Smooth muscle cell (in vitro differentiated cells): Measurements from ENCODE around the gene LDHAL6B. TPM values are rescaled to one million over a fixed set of nuclear protein-coding genes. Genes with fewer than 3 reads are reported as not detected.

Experiments
- DNase-seq: peaks from one replicate; lab custom pipeline; 2025; ENCODE audit not compliant: unreplicated experiment; lab: John Stamatoyannopoulos, UW
- H2AFZ ChIP-seq: fragments of 200-600 bp; sonication (generic); 2 replicates; pipeline ENCODE4 v1.6.0; 2016; ENCODE audit warnings: antibody characterized with exemption, low read depth, mild to moderate bottlenecking
- H3F3A ChIP-seq: fragments of 200-600 bp; sonication (generic); 2 replicates; pipeline ENCODE4 v1.6.0; 2017; ENCODE audit warnings: antibody characterized with exemption, low read depth
- H3K27ac ChIP-seq: fragments of 200-600 bp; sonication (generic); 2 replicates; pipeline ENCODE4 v1.5.1; 2016; ENCODE audit warnings: low read depth, mild to moderate bottlenecking
- H3K27me3 ChIP-seq: fragments of 200-600 bp; sonication (generic); 2 replicates; pipeline ENCODE4 v1.6.1; 2016; ENCODE audit warnings: low read depth, mild to moderate bottlenecking
- H3K36me3 ChIP-seq: fragments of 200-600 bp; sonication (generic); 2 replicates; pipeline ENCODE4 v1.5.1; 2016; ENCODE audit warnings: low read depth
- H3K4me1 ChIP-seq: fragments of 200-600 bp; sonication (generic); 2 replicates; pipeline ENCODE4 v1.5.1; 2016; ENCODE audit warnings: low read depth
- H3K4me2 ChIP-seq: fragments of 200-600 bp; sonication (generic); 2 replicates; pipeline ENCODE4 v1.6.0; 2016; ENCODE audit warnings: mild to moderate bottlenecking
- H3K4me3 ChIP-seq: fragments of 200-600 bp; sonication (generic); 2 replicates; pipeline ENCODE4 v1.5.1; 2016; ENCODE audit warnings: mild to moderate bottlenecking
- H3K79me2 ChIP-seq: fragments of 200-600 bp; sonication (generic); 2 replicates; pipeline ENCODE4 v1.6.0; 2016; ENCODE audit warnings: low read depth, mild to moderate bottlenecking
- H3K9ac ChIP-seq: fragments of 200-600 bp; sonication (generic); 2 replicates; pipeline ENCODE4 v1.6.0; 2016; ENCODE audit warnings: low read depth
- H3K9me3 ChIP-seq: fragments of 200-600 bp; sonication (generic); replicated peaks from 2 replicates; pipeline ENCODE4 v1.5.1; 2016; ENCODE audit warnings: low read depth
- H4K20me1 ChIP-seq: fragments of 200-600 bp; sonication (generic); 2 replicates; pipeline ENCODE4 v1.6.0; 2016; ENCODE audit warnings: low read depth
- WGBS: methylation state at CpG from one replicate; pipeline ENCODE4 v1.1.7; 2016; ENCODE audit warnings: low lambda C conversion rate; 5-methylcytosine and 5-hydroxymethylcytosine counted together
- polyA plus RNA-seq: library from polyadenylated mRNA; unstranded; fragments of >200 nt; fragmentation: Nextera tagmentation; extraction: Ambion mirVana; gene quantifications from 2 replicates; pipeline ENCODE4 v1.2.1, GENCODE V29; 2016
- total RNA-seq: library from RNA; depleted of rRNA; stranded (reverse); fragments of >200 nt; gene quantifications from 2 replicates; pipeline ENCODE4 v1.2.3, GENCODE V29; 2014
- TF ChIP-seq, protein P1 (sequence below): fragments of 200-600 bp; sonication (generic); IDR thresholded peaks from 2 replicates; pipeline ENCODE4 v1.5.1; 2017; ENCODE audit warnings: borderline replicate concordance, mild to moderate bottlenecking, antibody characterized with exemption; ENCODE audit not compliant: insufficient read depth, poor library complexity, severe bottlenecking

Gene LDHAL6B
- total and polyA plus RNA-seq, 2 experiments from 2014 or later: not detected

DNA sequence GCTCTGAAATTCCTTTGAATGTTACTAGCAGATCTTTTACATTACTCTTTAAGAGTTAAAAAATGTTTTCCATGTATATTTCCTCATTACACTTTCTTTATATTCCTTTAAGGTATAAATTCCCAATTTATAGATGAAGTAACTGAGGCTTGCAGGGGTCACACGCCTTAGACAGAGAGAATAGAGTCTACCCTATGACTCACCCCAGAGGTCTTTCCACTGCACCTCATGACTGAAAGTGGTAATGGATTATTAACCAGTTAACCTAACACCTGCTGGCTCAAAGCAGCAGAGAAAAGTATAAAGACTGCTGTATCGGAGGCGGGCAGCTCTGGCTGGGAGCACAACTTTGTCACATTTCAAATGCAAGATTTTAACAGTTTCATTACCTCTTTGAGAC is 37.7 kb downstream of the LDHAL6B start:
- Histone ChIP-seq H3F3A (no peaks in the 10 kb centered on the region), H3K4me3 (no peak overlapping the region), H3K27me3 (no peaks in the 10 kb centered on the region), H3K79me2 (no peaks in the 10 kb centered on the region), H3K27ac (no peak overlapping the region), H3K4me2 (no peak overlapping the region), H3K36me3 (no peaks in the 10 kb centered on the region), H3K9me3 (no peaks in the 10 kb centered on the region), H3K9ac (no peak overlapping the region), H4K20me1 (peaks cover 8% of the 10 kb centered on the region), H2AFZ (no peak overlapping the region), H3K4me1 (no peaks in the 10 kb centered on the region)
- 96% methylated on average over 3 of the region's 3 CpGs for WGBS
- TF ChIP-seq, protein P1, sequence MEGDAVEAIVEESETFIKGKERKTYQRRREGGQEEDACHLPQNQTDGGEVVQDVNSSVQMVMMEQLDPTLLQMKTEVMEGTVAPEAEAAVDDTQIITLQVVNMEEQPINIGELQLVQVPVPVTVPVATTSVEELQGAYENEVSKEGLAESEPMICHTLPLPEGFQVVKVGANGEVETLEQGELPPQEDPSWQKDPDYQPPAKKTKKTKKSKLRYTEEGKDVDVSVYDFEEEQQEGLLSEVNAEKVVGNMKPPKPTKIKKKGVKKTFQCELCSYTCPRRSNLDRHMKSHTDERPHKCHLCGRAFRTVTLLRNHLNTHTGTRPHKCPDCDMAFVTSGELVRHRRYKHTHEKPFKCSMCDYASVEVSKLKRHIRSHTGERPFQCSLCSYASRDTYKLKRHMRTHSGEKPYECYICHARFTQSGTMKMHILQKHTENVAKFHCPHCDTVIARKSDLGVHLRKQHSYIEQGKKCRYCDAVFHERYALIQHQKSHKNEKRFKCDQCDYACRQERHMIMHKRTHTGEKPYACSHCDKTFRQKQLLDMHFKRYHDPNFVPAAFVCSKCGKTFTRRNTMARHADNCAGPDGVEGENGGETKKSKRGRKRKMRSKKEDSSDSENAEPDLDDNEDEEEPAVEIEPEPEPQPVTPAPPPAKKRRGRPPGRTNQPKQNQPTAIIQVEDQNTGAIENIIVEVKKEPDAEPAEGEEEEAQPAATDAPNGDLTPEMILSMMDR: no peak
- DNase-seq: no peak

DNA sequence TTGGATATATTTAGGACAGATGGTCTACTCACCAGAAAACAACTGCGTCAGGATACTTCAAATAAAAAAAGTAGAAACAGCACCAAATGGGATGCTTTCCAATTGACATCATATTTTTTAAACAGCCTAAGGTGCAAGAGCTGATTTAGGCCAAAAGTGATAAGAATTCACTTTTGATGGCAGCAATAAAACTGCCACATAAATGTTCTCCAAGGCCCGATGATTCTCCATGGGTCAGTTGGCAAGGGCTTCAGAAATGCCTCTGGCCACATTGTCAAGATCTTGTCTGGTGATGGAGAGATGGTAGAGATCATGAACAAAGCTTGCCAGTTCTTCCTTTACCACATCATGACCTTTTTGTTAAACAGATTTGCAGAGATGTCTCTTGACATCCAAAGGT is 38.9 kb downstream of the LDHAL6B start:
- no peaks in the 10 kb centered on the region for H3K4me1 ChIP-seq
- H3K79me2 ChIP-seq: no peaks in the 10 kb centered on the region
- peaks cover 8% of the 10 kb centered on the region for H4K20me1 ChIP-seq
- no peak overlapping the region for H3K9ac ChIP-seq
- no peaks in the 10 kb centered on the region for H3K9me3 ChIP-seq
- H3K4me2 ChIP-seq: no peak overlapping the region
- H3K4me3 ChIP-seq: no peak overlapping the region
- no peaks in the 10 kb centered on the region for H3F3A ChIP-seq
- H3K27ac ChIP-seq: no peak overlapping the region
- no peak overlapping the region for H2AFZ ChIP-seq
- TF ChIP-seq, protein P1: no peak
- H3K27me3 ChIP-seq: no peaks in the 10 kb centered on the region
- DNase-seq: no peak
- 88% methylated on average over 2 of the region's 2 CpGs for WGBS
- no peaks in the 10 kb centered on the region for H3K36me3 ChIP-seq

- Histone ChIP-seq H3K9me3 (no peaks in the 10 kb centered on the region), H3K27me3 (no peaks in the 10 kb centered on the region), H3K36me3 (no peaks in the 10 kb centered on the region), H3K4me1 (no peaks in the 10 kb centered on the region), H2AFZ (no peak overlapping the region), H3K4me3 (no peak overlapping the region), H3K4me2 (no peak overlapping the region), H3K79me2 (no peaks in the 10 kb centered on the region), H4K20me1 (peaks cover 19% of the 10 kb centered on the region), H3K27ac (no peak overlapping the region), H3K9ac (no peak overlapping the region), H3F3A (no peaks in the 10 kb centered on the region)
- DNase-seq: no peak
- 5% methylated on average over 2 of the region's 2 CpGs for WGBS
- TF ChIP-seq, protein P1: peak; percentile 39
These were observed 40.7 kb downstream of the LDHAL6B start for GRCh38 chr15:59247364-59247763.

- no peak for DNase-seq
- Histone ChIP-seq H4K20me1 (peaks cover 15% of the 10 kb centered on the region), H3K79me2 (no peaks in the 10 kb centered on the region), H3K4me2 (no peak overlapping the region), H3K27me3 (no peaks in the 10 kb centered on the region), H3K4me1 (no peaks in the 10 kb centered on the region), H3F3A (no peaks in the 10 kb centered on the region), H3K4me3 (no peak overlapping the region), H3K9ac (no peak overlapping the region), H2AFZ (no peak overlapping the region), H3K36me3 (peaks cover 4% of the 10 kb centered on the region), H3K9me3 (no peaks in the 10 kb centered on the region), H3K27ac (no peak overlapping the region)
- TF ChIP-seq, protein P1: no peak
- 80% methylated on average over 5 of the region's 5 CpGs for WGBS
These were observed 43.2 kb downstream of the LDHAL6B start for GRCh38 chr15:59249816-59250215.
